ENCODE measurements around the gene G3BP1.
"Not testable (repeated sequence)": the region's sequence is repeated elsewhere in the genome, so short reads cannot be mapped to it uniquely, and the experiment has no call there.

Gene G3BP1

GRCh38 chr5:151770383-151771258 is 1.1 kb upstream of the G3BP1 start:
- no peak for FAIRE-seq
- TF ChIP-seq POLR2A (IDR thresholded peaks at IDR 0.05; ENCODE audit: low read depth, low read length) = peak; percentile 25; the same call in 1 of the 2 replicates
- no peak for DNase-seq (ENCODE audit: insufficient read length, low spot score)

- DNase-seq (ENCODE audit: insufficient read length, low spot score) (no peak), FAIRE-seq (no peak)
- 0 out of 2 replicates have a peak, but pooled peaks have one; percentile 11 for TF ChIP-seq POLR2A (IDR thresholded peaks at IDR 0.05; ENCODE audit: low read depth, low read length)
These were observed 483 bp downstream of the G3BP1 start for GRCh38 chr5:151772029-151772845.

- FAIRE-seq (no peak), DNase-seq (ENCODE audit: insufficient read length, low spot score) (no peak)
These were observed 1.2 kb downstream of the G3BP1 start for GRCh38 chr5:151772846-151773561.

GRCh38 chr5:151773951-151774350 is 2.2 kb downstream of the G3BP1 start:
- FAIRE-seq (no peak), DNase-seq (ENCODE audit: insufficient read length, low spot score) (no peak)
- no peak for TF ChIP-seq POLR2A (IDR thresholded peaks at IDR 0.05; ENCODE audit: low read depth, low read length)

More at GRCh38 chr5:151772846-151773561, 1.2 kb downstream of the G3BP1 start:
- TF ChIP-seq POLR2A (IDR thresholded peaks at IDR 0.05; ENCODE audit: low read depth, low read length) = 0 out of 2 replicates have a peak, but pooled peaks have one; percentile 1

GRCh38 chr5:151775025-151775606 is 3.4 kb downstream of the G3BP1 start:
- TF ChIP-seq POLR2A (IDR thresholded peaks at IDR 0.05; ENCODE audit: low read depth, low read length) = no peak
- DNase-seq (ENCODE audit: insufficient read length, low spot score) (no peak), FAIRE-seq (no peak)

GRCh38 chr5:151779531-151780125 is 7.9 kb downstream of the G3BP1 start:
- TF ChIP-seq POLR2A (IDR thresholded peaks at IDR 0.05; ENCODE audit: low read depth, low read length) = no peak
- peak; percentile 23 for FAIRE-seq
- DNase-seq (ENCODE audit: insufficient read length, low spot score) = no peak

- TF ChIP-seq POLR2A (IDR thresholded peaks at IDR 0.05; ENCODE audit: low read depth, low read length) = no peak
- no peak for FAIRE-seq
- DNase-seq (ENCODE audit: insufficient read length, low spot score) = no peak
These were observed 8.6 kb downstream of the G3BP1 start for GRCh38 chr5:151780348-151780747.

- DNase-seq (ENCODE audit: insufficient read length, low spot score) (no peak), FAIRE-seq (peak; percentile 62)
- TF ChIP-seq POLR2A (IDR thresholded peaks at IDR 0.05; ENCODE audit: low read depth, low read length) = no peak
These were observed 9.4 kb downstream of the G3BP1 start for GRCh38 chr5:151781201-151781600.

GRCh38 chr5:151783664-151784063 is 11.9 kb downstream of the G3BP1 start:
- not testable (repeated sequence) for DNase-seq (ENCODE audit: insufficient read length, low spot score); FAIRE-seq

GRCh38 chr5:151784141-151784540 is 12.4 kb downstream of the G3BP1 start:
- no peak for DNase-seq (ENCODE audit: insufficient read length, low spot score)
- no peak for TF ChIP-seq POLR2A (IDR thresholded peaks at IDR 0.05; ENCODE audit: low read depth, low read length)
- no peak for FAIRE-seq

- no peak for FAIRE-seq
- DNase-seq (ENCODE audit: insufficient read length, low spot score) = no peak
- no peak for TF ChIP-seq POLR2A (IDR thresholded peaks at IDR 0.05; ENCODE audit: low read depth, low read length)
These were observed 14.7 kb downstream of the G3BP1 start for GRCh38 chr5:151786468-151786867.

- FAIRE-seq = no peak
These were observed 16.1 kb downstream of the G3BP1 start for GRCh38 chr5:151787817-151788216.

GRCh38 chr5:151793358-151793757 is 21.6 kb downstream of the G3BP1 start:
- FAIRE-seq (no peak), DNase-seq (ENCODE audit: insufficient read length, low spot score) (no peak)
- TF ChIP-seq POLR2A (IDR thresholded peaks at IDR 0.05; ENCODE audit: low read depth, low read length) = no peak

More at GRCh38 chr5:151787817-151788216, 16.1 kb downstream of the G3BP1 start:
- TF ChIP-seq POLR2A (IDR thresholded peaks at IDR 0.05; ENCODE audit: low read depth, low read length) = no peak
- DNase-seq (ENCODE audit: insufficient read length, low spot score) = no peak
